BJ (cell line): ENCODE data around the gene ADRA1B. TPM values are rescaled to one million over a fixed set of nuclear protein-coding genes. Genes with fewer than 3 reads are reported as not detected.
A peak's percentile ranks its signal among the peaks of the same experiment; 100 is the strongest.

Experiments used
- CTCF ChIA-PET: fragments of 350-600 bp; formaldehyde crosslinking; extraction: SDS; loops from one replicate; lab custom pipeline; 2021; ENCODE audit warnings: antibody characterized with exemption, inconsistent platforms; lab: Yijun Ruan, JAX
- POLR2A ChIA-PET: fragments of 300-600 bp; sonication (Branson Sonifier 250); formaldehyde crosslinking; extraction: SDS; loops from one replicate; lab custom pipeline; 2021; ENCODE audit warnings: antibody characterized with exemption; lab: Charles Lee
- DNase-seq: peaks from one replicate; pipeline ENCODE4 v3.0.0-alpha.2; 2011; ENCODE audit warnings: low read depth
- H3K27me3 ChIP-seq: 2 replicates; pipeline ENCODE4 v1.6.0; 2011; ENCODE audit warnings: low read length; ENCODE audit not compliant: control insufficient read depth, insufficient read depth
- H3K36me3 ChIP-seq: 2 replicates; pipeline ENCODE4 v1.5.1; 2011; ENCODE audit warnings: low read length; ENCODE audit not compliant: control insufficient read depth, insufficient read depth
- H3K4me3 ChIP-seq: 2 replicates; pipeline ENCODE4 v1.5.1; 2011; ENCODE audit warnings: low read depth, mild to moderate bottlenecking, control low read depth, low read length
- CTCF ChIP-seq: IDR thresholded peaks from 2 replicates; pipeline ENCODE4 v1.5.1; 2011; ENCODE audit warnings: low read depth, mild to moderate bottlenecking, control low read depth, inconsistent platforms, low read length, moderate library complexity; ENCODE audit not compliant: insufficient read depth
- polyA plus RNA-seq: library from polyadenylated mRNA; depleted of rRNA; stranded (reverse); fragments of >200 nt; gene quantifications from 2 replicates; pipeline ENCODE4 v1.2.3, GENCODE V29; 2011

ADRA1B gene
- polyA plus RNA-seq, 1 experiment: 2.1 TPM

DNA sequence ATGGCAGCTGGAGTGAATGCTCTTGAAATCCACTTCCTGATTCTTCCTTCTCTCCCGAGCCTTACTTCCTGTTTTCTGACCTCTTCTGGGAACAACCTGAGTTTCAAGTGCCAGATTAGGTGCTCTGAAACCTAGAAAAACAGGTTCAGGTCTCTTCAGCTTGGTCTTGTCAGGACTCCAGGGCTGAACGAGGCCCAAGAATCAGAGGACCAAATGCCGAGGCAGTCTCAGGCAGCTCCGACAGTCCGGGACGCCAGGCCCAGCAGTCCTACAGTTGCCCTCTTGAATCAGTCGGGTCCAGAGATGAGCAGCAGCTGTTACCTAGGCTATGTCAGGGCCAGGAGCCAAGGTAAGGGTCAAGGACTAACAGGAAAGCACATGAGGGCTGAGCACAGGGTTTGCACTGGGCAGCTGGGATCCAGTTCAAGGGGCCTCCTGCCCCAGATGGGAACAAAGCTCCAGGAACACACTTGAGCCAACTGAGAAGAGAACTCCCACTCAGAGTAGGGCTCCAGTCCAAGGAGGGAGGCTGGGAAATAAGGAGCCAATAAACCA, 38.3 kb upstream of the ADRA1B start:
- DNase-seq: no peak
- H3K27me3 ChIP-seq: no peaks in the 10 kb centered on the region
- no peaks in the 10 kb centered on the region for H3K36me3 ChIP-seq
- no peak overlapping the region for H3K4me3 ChIP-seq
- POLR2A ChIA-PET: no interaction called here
- no peak for TF ChIP-seq CTCF
- CTCF ChIA-PET: interaction anchor here (1.1 to 2.7 kb wide), 3 partner anchors 9 to 33 kb away, joined by 3 to 11 read pairs (median 3); no protein-coding TSS in a partner anchor

DNA sequence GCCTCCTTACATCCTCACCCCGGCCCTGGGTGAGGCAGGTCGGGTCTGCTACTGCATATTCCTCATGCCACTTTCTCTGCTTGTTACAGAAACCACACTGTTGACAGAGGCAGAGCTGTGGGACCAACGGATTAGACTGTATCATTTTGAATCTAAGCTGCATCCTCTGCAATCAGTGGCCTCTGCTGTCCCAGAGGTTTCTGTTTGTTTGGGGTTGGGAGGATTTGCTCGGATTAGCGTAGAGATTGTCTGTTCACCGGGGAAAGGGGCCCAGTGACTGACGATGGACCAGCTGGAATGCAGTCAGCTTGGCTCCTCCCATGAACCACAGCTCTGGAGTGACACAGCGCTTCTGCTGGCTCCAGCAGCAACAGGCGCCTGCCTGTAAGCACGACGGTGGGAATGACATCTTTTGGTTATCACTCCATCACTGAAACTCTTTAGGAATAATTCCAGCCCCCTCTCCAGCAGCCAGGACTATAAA, 37.3 kb upstream of the ADRA1B start:
- POLR2A ChIA-PET: no interaction called here
- CTCF ChIA-PET: interaction anchor here (0.6 to 2.7 kb wide), 6 partner anchors 10 to 562 kb away, joined by 3 to 11 read pairs (median 3); no protein-coding TSS in a partner anchor
- Histone ChIP-seq H3K36me3 (no peaks in the 10 kb centered on the region), H3K4me3 (no peak overlapping the region), H3K27me3 (no peaks in the 10 kb centered on the region)
- peak; percentile 37 for DNase-seq
- TF ChIP-seq CTCF: no peak

GRCh38 chr5:159880676-159881075, 35.6 kb upstream of the ADRA1B start:
- ChIA-PET POLR2A (no interaction called here), CTCF (no interaction called here)
- DNase-seq: no peak
- no peaks in the 10 kb centered on the region for H3K36me3 ChIP-seq
- H3K27me3 ChIP-seq: no peaks in the 10 kb centered on the region
- H3K4me3 ChIP-seq: no peak overlapping the region
- no peak for TF ChIP-seq CTCF

GRCh38 chr5:159881967-159882366, 34.3 kb upstream of the ADRA1B start:
- DNase-seq: no peak
- CTCF ChIA-PET: interaction anchor here (1.0 kb wide), 1 partner anchor 9 kb away, joined by 4 read pairs; no protein-coding TSS in a partner anchor
- POLR2A ChIA-PET: no interaction called here
- TF ChIP-seq CTCF: no peak
- H3K36me3 ChIP-seq: no peaks in the 10 kb centered on the region
- no peak overlapping the region for H3K4me3 ChIP-seq
- H3K27me3 ChIP-seq: no peaks in the 10 kb centered on the region

GRCh38 chr5:159883522-159883950, 32.7 kb upstream of the ADRA1B start:
- peak; percentile 42 for DNase-seq
- H3K36me3 ChIP-seq: no peaks in the 10 kb centered on the region
- no peaks in the 10 kb centered on the region for H3K27me3 ChIP-seq
- H3K4me3 ChIP-seq: no peak overlapping the region
- no peak for TF ChIP-seq CTCF
- CTCF ChIA-PET: no interaction called here
- POLR2A ChIA-PET: no interaction called here
